HG02981 (cell line): ENCODE results near the gene RNU1-2.
"Not testable (repeated sequence)": the region's sequence is repeated elsewhere in the genome, so short reads cannot be mapped to it uniquely, and the experiment has no call there.

Experiments
- ATAC-seq: cut with Tn5 transposase; IDR thresholded peaks from one replicate; pipeline ENCODE4 v1.9.1; 2021; ENCODE audit warnings: mild to moderate bottlenecking, moderate library complexity; ENCODE audit not compliant: unreplicated experiment

Gene RNU1-2

DNA sequence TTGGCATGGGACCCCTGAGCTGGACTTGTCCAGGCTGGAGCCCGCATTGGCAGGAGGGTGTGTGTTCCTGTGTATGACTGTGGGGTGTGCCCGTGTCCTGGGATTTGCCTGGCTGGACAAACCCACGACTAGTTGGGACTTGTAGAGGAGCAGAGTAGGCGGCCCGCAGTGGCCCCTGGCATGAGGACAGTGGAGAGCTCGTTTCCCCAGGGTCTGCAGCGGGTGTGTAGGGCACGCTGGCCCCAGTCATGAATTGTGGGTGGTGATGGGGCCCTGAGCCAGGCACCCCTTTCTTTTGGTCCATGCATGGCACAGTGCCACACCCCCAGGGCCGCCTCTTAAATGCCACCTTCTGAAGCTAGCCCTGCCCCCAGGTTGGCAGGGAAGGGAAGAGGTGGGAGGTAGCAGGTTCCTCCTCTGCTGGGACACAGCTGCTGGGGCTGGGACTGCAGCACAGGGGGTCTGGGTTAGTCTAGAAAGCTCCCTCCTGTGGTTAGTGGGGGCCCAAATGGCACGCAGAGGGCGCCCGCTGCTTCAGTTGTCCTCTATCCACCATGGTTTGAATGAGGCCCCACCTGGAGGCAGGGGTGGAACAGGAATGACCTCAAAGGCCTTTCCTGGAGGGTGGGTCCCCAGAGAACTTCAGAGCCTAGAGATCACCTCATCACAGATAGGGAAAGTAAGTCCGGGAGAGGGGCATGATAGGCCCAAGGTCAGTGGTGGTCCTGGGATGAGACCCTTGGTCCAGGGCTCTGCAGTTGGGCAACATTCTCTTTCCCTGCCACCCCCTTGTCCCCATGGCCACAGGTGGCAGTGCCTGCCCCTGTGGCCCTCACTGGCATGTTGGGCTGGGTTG lies 30.1 kb downstream of the RNU1-2 start:
- no peak for ATAC-seq

DNA sequence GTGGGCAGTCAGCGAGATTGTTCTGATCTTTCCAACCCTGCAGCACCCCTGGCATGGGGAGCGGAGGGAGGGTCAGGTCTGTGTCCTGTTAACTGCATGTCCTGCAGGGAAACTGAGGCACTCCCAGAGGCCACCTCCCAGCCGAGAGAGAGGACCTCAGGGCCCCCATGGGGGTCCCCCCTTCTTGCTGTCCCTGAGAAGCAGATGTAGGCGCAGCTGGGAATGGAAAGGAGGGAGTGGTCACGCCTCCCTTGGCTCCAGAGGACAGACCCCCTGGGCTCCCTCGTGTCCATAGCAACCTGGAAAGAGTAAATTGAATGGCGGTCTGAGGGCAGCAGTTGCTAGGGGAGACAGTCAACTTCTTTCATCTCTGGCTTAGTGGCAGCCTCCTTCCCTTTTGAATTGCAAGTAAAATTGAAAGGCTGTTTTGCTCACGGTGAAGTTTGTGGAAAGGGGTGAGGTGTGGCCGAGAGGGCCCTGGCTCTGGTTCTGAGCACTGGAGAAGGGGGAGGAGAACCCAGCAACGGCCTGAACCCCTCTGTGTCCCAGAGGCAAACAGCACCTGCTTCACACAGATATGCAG lies 30.8 kb downstream of the RNU1-2 start:
- no peak for ATAC-seq

DNA sequence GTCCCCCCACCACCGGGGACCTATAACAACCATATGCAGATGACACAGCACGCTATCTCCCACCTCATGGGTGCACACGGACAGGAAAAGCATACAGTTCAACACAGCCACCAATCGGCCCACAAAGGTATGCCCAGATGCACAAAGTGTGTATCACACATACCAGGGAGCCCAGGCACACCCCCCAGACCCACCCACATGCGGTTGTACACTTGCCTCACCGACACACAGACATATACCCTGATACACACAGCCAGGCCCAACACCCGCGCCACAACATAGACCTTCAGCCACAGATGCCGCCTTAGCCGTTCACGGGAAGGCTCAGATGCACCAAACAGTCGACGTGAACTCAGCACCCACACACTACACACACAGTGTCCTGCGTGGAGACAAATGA lies 31.5 kb downstream of the RNU1-2 start:
- no peak for ATAC-seq

DNA sequence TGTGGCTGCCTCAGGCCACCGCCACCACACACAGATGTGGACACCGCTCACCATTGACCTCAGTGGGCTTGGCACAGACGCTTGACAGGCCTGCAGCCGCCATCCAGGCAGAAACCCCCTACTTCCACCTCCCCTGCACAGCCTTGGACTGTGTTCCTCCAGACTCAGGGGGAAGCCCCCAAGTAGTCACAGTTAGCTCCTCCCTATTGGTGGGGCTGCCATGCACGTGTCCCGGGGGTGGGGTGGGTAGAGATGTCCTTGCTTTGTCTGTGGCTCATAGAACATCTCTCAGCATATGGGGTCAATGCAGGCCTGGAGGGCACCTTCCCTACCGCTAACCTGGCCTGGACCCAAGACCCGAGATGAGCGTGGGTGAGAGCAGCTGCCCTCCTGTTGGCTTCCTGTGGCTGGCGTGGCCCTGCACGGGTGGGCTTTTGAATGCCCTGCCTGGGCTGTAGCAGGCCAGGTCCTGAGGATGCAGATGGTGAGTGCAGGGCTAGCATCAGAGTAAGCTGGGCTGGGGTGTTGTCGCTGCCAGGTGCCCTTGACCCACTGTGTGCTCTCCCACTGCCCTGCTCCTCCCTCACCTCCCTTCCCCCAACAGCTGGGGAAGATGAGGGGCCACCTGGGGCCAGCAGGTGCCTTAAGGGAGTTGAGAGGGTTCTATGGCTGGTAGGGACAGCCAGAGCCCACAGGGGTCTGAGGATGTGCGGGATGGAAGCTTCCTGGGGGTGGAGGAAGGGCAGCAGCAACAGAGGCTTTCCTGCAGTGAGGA lies 32.1 kb downstream of the RNU1-2 start:
- no peak for ATAC-seq

DNA sequence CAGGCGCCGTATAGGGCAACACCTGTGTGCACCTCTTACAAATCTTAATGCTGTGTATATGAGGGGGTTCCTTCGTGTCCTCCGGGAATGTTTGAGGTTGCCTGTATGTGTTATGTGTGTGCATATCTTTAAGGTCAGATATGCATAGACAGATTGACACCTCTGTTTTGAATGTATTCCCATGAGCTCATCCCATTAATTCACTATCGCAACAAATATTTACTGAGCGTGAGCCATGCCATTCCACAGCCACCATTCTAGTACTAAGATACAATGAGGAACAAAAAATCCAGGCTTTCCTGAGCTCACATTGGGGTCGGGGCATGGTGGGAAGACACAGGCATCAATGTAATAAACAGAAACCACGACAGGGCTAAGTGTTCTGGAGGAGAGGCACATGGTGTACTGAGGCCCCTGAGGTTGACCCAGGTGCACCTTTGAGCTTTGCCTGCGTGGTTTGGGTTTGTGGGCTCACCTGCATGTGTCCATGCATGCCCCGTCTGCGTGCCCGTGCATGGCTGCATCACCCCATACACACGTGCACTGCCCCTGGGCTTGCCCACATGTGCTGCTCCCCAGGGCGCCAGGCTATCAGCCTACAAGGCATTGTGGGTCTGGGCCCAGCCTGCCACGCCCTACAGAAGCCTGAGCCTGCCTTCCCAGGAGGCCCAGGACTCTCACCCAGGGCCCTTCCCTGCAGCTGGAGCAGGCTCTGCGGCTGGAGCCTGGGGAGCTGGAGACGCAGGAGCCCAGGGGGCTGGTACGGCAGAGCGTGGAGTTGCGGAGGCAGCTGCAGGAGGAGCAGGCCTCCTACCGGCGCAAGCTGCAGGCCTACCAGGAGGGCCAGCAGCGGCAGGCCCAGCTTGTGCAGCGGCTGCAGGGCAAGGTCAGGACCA lies 33.6 kb downstream of the RNU1-2 start:
- not testable (repeated sequence) for ATAC-seq

DNA sequence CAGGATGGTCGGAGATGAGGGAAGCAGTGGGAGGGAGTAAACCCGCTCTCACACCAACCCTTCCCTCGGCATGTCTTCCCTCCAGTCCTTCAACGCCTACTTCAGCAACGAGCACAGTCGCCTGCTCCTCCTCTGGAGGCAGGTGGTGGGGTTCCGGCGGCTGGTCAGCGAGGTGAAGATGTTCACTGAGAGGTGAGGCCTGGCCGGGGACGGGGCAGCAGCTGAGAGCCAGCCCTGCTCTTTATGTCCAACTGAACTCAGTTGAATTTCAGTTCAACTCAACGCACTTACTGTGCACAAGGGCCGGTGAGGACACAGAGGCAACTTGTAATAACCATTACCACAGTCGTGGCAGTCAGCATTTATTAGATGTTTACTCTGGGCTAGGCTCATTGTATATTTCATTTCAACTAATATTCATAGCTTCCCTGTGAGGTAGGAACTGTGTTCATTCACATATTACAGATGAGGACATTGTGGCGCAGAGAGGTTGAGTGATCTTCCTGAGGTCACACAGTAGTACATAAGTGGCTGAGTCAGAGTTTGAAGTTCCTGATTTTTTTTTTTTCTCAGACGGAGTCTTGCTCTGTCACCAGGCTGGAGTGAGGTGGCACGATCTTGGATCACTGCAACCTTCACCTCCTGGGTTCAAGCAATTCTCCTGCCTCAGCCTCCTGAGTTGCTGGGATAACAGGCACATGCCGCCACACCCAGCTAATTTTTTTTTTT lies 35.6 kb downstream of the RNU1-2 start:
- ATAC-seq: not testable (repeated sequence)

DNA sequence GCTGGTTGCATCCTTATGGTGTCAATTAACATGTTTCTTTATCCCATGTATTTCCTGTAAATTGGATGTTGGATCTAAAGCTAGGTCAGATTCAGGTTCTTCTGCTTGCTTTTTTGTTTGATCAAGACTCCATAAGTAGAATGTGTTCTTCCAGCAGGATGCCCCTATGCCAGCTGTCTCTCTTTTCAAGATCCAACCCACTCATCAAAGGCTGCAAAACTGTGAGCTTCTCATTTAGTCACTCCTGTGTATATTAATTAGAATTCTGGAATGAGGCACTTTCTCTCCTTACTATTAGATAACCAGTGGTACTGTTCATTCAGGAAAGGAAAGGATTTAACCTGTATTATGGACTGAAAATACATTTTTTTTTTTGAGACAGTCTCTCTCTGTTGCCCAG lies 38.2 kb downstream of the RNU1-2 start:
- not testable (repeated sequence) for ATAC-seq

DNA sequence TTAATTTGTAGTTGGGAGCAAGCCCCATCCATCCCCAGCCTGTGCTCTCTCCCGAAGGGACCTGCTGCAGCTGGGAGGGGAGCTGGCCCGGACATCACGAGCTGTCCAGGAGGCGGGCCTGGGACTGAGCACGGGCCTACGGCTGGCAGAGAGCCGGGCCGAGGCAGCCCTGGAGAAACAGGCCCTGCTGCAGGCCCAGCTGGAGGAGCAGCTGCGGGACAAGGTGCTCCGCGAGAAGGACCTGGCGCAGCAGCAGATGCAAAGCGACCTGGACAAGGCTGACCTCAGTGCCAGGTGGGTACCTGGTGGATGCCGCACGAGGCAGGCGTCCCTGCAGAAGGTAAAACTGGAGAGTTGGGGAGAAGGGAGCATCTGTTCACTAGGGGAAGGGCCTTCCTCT lies 40.8 kb downstream of the RNU1-2 start:
- not testable (repeated sequence) for ATAC-seq

DNA sequence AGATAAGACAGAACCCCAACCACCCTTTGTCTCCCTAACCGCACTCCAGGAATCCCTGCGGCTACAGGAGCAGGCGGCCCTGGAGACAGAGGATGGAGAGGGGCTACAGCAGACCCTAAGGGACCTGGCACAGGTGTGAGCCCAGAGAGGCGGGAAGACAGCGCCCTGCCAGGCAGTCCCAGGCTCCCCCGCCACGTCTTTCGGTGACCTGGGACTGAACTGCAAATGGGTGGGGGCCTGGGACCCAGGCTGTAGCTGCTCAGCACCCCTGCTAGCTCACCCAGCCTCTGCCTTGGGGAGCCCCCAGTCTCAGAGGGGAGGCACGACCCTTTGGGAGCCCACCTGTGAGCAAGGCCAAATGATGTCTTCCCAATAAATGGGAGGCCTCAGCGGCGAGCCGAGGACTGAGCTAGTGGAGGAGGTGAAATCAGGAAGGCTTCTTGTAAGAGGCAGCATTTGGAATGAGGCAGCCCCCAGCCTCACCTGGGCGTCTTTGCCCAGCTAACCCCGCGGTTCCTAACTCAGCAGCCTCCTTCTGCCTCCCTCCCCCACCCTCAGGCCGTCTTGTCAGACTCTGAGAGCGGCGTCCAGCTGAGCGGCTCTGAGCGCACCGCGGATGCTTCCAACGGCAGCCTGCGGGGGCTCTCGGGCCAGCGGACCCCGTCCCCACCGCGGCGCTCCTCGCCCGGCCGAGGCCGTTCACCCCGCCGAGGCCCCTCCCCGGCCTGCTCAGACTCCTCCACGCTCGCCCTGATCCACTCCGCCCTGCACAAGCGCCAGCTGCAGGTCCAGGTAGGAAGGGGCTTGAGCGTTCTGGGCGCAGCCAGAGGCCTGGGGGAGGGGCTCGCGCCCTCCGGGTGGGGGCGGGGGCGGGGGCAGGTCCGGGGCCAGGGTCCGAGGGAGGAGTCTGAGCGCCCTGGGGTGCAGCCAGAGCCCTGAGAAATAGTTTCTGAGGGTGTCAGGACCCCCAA lies 42.9 kb downstream of the RNU1-2 start:
- ATAC-seq: no peak

DNA sequence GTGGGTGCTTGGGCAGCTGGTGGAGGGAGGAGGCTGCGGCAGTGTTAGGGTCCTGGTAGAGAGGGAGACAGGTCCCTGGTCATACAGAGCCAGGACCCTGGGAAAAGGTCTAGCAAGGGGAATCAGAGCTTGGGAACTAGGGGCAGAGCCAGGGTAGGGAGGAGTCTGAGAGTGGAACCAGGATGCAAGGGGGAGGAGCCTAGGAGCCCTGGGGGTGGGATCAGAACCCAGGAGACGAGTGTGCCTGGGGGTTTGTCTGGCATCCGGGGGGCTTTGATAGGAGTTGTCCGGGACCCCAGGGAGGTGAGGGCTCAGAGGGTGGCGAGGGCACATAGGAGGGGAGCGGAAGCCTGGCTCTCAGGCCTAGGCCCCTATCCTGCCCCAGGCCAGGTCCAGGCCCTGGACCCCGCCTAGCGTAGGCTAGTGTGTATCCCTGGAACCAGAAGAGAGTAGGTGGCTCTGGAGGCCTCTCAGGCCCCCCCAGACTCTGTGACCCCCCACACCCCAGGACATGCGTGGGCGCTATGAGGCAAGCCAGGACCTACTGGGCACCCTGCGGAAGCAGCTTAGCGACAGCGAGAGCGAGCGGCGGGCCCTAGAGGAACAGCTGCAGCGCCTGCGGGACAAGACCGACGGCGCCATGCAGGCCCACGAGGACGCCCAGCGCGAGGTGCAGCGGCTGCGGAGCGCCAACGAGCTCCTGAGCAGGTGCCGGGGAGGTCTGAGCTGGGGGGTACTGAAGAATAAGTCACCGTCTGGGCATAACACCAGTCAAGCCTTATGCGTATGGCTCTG lies 43.8 kb downstream of the RNU1-2 start:
- not testable (repeated sequence) for ATAC-seq

DNA sequence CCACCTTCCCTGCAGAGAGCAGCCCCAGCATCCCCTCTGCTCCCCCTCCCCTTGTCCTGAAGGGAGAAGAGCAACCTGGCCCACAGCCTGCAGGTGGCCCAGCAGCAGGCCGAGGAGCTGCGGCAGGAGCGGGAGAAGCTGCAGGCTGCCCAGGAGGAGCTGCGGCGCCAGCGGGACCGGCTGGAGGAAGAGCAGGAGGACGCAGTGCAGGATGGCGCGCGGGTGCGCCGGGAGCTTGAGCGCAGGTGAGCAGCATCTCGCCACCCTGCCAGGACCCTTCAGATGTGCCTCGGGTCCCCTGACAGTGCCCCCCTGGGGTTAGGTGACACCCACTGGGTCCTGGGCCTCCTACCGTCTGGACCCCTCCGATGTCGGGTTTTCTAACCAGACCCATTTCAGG lies 48.3 kb downstream of the RNU1-2 start:
- ATAC-seq: no peak

DNA sequence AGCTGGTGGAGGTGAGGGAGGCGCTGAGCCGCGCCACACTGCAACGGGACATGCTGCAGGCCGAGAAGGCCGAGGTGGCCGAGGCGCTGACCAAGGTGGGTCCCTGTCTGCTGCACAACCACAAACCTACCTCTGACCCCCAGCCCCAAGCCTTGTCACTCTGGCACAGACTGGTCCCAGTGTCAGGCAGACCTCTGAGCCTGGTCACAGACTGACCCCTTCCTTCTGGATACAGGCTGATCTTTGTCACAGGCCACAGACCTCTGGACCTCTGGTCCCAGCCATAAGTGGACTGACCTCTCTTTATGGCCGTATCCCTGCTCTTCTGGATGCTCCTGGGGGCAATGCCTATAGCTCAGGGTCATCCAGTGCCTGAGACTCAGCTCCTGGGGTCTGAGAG lies 49.7 kb downstream of the RNU1-2 start:
- ATAC-seq: not testable (repeated sequence)
